Measurements from ENCODE around the gene ATXN7L1. TPM values are rescaled to one million over a fixed set of nuclear protein-coding genes. Genes with fewer than 3 reads are reported as not detected.

ATXN7L1 gene
- total RNA-seq, 1 donor from 2014 or later: 12.6 TPM

DNA sequence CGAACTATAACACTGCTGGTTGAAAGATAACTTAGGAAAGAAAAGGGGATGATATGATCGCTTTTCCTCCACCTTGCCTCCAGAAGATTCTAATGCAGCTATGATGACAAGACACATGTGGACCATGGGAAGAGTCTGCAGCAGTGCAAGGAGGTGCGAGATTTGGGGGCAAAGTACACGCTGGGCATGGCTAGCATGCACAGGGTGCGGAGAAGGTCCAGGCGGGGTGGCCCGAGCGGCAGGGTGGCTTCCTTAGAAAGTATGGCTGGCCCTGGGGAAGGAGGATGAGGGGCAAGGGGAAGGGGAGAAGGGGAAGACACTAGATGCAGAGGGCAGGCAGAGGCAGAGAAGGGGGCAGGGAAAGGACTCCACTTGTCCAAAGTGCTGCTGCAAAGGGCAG, 15.6 kb downstream of the ATXN7L1 start:
- DNase-seq (ENCODE audit: extremely low spot score, unreplicated experiment): no peak
- H3K4me3 Mint-ChIP-seq (ENCODE audit: unreplicated experiment): no peak overlapping the region
- peaks cover 2% of the 10 kb centered on the region for H3K36me3 Mint-ChIP-seq (ENCODE audit: unreplicated experiment)
- H3K27ac Mint-ChIP-seq (ENCODE audit: unreplicated experiment): no peak overlapping the region
- peaks cover 2% of the 10 kb centered on the region for H3K4me1 Mint-ChIP-seq (ENCODE audit: unreplicated experiment)
- H3K9me3 Mint-ChIP-seq (ENCODE audit: unreplicated experiment): no peaks in the 10 kb centered on the region
- TF ChIP-seq, protein P1, sequence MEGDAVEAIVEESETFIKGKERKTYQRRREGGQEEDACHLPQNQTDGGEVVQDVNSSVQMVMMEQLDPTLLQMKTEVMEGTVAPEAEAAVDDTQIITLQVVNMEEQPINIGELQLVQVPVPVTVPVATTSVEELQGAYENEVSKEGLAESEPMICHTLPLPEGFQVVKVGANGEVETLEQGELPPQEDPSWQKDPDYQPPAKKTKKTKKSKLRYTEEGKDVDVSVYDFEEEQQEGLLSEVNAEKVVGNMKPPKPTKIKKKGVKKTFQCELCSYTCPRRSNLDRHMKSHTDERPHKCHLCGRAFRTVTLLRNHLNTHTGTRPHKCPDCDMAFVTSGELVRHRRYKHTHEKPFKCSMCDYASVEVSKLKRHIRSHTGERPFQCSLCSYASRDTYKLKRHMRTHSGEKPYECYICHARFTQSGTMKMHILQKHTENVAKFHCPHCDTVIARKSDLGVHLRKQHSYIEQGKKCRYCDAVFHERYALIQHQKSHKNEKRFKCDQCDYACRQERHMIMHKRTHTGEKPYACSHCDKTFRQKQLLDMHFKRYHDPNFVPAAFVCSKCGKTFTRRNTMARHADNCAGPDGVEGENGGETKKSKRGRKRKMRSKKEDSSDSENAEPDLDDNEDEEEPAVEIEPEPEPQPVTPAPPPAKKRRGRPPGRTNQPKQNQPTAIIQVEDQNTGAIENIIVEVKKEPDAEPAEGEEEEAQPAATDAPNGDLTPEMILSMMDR (IDR thresholded peaks at IDR 0.05): no peak
- H3K27me3 Mint-ChIP-seq (ENCODE audit: unreplicated experiment): no peaks in the 10 kb centered on the region

DNA sequence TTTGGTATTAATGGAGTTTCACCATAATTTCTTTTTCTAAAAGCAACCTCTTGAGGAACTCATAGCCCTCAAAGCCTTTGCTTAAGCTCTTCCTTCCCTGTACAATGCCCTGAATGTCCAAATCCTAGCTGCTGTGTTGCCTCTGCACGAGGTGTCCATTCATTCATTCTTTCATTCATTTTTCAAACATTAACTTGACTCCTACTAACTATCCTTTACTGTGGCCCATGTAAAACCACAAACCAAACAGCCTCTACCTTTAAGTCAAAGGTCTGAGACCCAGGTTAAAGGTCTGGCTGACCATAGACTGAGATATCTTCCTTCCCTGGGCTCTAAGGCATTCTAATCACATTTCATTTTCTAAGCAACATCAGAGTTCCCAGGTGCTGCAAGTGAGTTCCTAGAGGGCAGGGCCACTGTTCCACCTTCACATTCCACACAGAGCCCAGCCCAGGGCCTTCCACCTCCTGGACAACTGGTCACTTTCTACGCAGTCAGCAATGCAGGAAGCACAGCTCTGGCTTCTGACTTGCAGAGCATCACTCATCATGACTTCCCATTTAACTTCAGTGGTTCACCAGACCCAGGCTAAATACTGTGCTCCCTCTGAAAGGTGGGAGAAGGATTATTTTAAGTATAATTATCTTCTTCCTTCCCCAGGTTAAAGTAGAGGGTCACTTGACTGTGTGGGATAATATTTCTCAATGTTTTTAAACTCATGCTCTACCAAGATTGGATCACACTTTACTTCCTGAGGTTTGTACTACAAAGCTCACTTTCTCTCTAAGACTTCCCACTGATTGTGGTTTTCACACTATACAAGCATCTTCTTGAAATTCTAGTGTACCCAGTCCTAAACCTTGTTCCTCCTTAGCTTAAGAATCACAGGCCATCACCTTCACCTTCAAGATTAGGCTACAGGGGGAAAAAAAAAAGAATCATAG, 19.1 kb downstream of the ATXN7L1 start:
- H3K9me3 Mint-ChIP-seq (ENCODE audit: unreplicated experiment): no peaks in the 10 kb centered on the region
- no peak overlapping the region for H3K27ac Mint-ChIP-seq (ENCODE audit: unreplicated experiment)
- no peak overlapping the region for H3K4me3 Mint-ChIP-seq (ENCODE audit: unreplicated experiment)
- DNase-seq (ENCODE audit: extremely low spot score, unreplicated experiment): peak; percentile 65
- TF ChIP-seq, protein P1 (IDR thresholded peaks at IDR 0.05): no peak
- H3K36me3 Mint-ChIP-seq (ENCODE audit: unreplicated experiment): no peaks in the 10 kb centered on the region
- no peaks in the 10 kb centered on the region for H3K27me3 Mint-ChIP-seq (ENCODE audit: unreplicated experiment)
- peaks cover 8% of the 10 kb centered on the region for H3K4me1 Mint-ChIP-seq (ENCODE audit: unreplicated experiment)

DNA sequence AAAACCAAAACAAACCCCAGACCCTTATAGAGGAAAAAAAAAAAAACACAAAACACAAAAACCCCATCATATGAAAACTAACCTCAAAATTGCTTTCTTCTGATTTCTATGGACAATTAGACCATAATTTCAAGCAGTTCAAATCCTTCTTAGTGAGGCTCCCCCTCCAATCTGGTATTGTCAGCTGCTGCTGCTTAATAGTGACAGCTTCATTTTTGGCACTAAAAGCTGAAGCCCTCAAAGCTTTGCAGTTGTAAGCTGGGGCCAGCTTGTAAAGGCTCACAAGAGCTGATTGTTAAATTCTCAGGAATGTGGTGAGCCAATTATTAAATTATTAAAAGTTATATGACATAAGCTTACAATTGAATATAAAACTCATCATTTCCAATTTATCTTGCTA, 21.9 kb downstream of the ATXN7L1 start:
- no peak overlapping the region for H3K4me3 Mint-ChIP-seq (ENCODE audit: unreplicated experiment)
- peaks cover 16% of the 10 kb centered on the region for H3K4me1 Mint-ChIP-seq (ENCODE audit: unreplicated experiment)
- no peak overlapping the region for H3K27ac Mint-ChIP-seq (ENCODE audit: unreplicated experiment)
- DNase-seq (ENCODE audit: extremely low spot score, unreplicated experiment): no peak
- H3K27me3 Mint-ChIP-seq (ENCODE audit: unreplicated experiment): no peaks in the 10 kb centered on the region
- H3K9me3 Mint-ChIP-seq (ENCODE audit: unreplicated experiment): no peaks in the 10 kb centered on the region
- TF ChIP-seq, protein P1 (IDR thresholded peaks at IDR 0.05): no peak
- no peaks in the 10 kb centered on the region for H3K36me3 Mint-ChIP-seq (ENCODE audit: unreplicated experiment)

DNA sequence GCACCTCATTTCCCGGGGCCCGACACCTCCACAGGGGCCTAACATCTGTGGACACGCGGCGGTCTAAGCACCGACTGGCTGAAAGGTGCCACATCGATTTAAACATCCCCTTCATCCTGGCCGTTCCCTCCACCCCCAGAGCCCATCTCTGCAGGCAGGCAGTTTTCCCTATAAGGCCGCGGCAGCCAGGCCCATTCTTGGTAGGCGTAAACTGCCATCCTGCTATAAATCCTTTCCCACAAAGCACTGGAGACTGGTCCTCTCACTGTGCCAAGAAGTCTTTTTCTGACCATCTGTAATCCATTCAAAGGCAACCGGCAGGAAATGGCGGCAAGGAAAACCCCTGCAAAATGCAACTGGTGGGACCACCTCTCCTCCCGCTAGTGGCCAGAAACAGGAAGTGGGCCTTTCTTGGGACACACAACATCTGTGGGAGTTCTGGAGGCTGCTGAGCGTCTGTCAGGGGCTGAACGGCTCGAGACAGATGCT, 22.4 kb downstream of the ATXN7L1 start:
- DNase-seq (ENCODE audit: extremely low spot score, unreplicated experiment): no peak
- no peaks in the 10 kb centered on the region for H3K27me3 Mint-ChIP-seq (ENCODE audit: unreplicated experiment)
- no peaks in the 10 kb centered on the region for H3K36me3 Mint-ChIP-seq (ENCODE audit: unreplicated experiment)
- no peaks in the 10 kb centered on the region for H3K9me3 Mint-ChIP-seq (ENCODE audit: unreplicated experiment)
- no peak overlapping the region for H3K27ac Mint-ChIP-seq (ENCODE audit: unreplicated experiment)
- TF ChIP-seq, protein P1 (IDR thresholded peaks at IDR 0.05): no peak
- H3K4me1 Mint-ChIP-seq (ENCODE audit: unreplicated experiment): peaks cover 18% of the 10 kb centered on the region
- H3K4me3 Mint-ChIP-seq (ENCODE audit: unreplicated experiment): no peak overlapping the region

DNA sequence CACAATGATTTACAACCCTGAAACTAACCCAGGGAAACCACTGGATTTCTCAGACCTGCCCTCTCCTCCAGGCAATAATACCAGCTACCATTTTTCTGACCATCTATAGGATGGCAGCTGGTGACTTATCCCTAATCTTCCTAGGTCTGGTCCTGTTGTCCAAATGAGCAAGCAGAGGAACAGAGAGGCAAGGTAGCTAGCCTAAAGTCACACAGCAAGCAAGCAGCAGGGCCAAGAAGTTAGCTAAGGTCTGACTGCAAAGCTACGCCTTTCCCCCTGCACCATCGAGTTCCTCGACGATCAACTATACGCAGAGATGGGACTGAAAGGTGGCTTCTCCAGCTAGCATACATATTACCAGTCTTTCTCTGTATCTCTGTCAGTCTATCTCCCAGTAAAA, 25.3 kb downstream of the ATXN7L1 start:
- H3K36me3 Mint-ChIP-seq (ENCODE audit: unreplicated experiment): peaks cover 3% of the 10 kb centered on the region
- DNase-seq (ENCODE audit: extremely low spot score, unreplicated experiment): no peak
- H3K9me3 Mint-ChIP-seq (ENCODE audit: unreplicated experiment): no peaks in the 10 kb centered on the region
- no peak overlapping the region for H3K27ac Mint-ChIP-seq (ENCODE audit: unreplicated experiment)
- H3K4me1 Mint-ChIP-seq (ENCODE audit: unreplicated experiment): peaks cover 16% of the 10 kb centered on the region
- TF ChIP-seq, protein P1 (IDR thresholded peaks at IDR 0.05): no peak
- H3K27me3 Mint-ChIP-seq (ENCODE audit: unreplicated experiment): no peaks in the 10 kb centered on the region
- no peak overlapping the region for H3K4me3 Mint-ChIP-seq (ENCODE audit: unreplicated experiment)
